IPS-18c (cell line): ENCODE measurements around the gene BTBD18.

Source experiments
- H3K4me3 ChIP-seq: 2 replicates; pipeline ENCODE4 v1.7.0; 2013; ENCODE audit warnings: low read depth, mild to moderate bottlenecking, low read length, moderate library complexity; ENCODE audit not compliant: insufficient read depth
- H3K9me3 ChIP-seq: one replicate; pipeline ENCODE4 v1.6.1; 2013; ENCODE audit warnings: mild to moderate bottlenecking, low read length, moderate library complexity; ENCODE audit not compliant: control insufficient read depth, insufficient read depth

The BTBD18 gene

GRCh38 chr11:57751676-57752253, at the start of gene BTBD18:
Gene BTBD18 (minus strand): TSS chr11:57751819. CDS start chr11:57751188, 631 bp downstream.
- H3K4me3 ChIP-seq = no peak within 1 kb of the TSS
- H3K9me3 ChIP-seq = peaks cover 2% of the 10 kb centered on the region

GRCh38 chr11:57801183-57801485, 49.5 kb upstream of the BTBD18 start:
- Histone ChIP-seq H3K4me3 (no peak overlapping the region), H3K9me3 (no peaks in the 10 kb centered on the region)

DNA sequence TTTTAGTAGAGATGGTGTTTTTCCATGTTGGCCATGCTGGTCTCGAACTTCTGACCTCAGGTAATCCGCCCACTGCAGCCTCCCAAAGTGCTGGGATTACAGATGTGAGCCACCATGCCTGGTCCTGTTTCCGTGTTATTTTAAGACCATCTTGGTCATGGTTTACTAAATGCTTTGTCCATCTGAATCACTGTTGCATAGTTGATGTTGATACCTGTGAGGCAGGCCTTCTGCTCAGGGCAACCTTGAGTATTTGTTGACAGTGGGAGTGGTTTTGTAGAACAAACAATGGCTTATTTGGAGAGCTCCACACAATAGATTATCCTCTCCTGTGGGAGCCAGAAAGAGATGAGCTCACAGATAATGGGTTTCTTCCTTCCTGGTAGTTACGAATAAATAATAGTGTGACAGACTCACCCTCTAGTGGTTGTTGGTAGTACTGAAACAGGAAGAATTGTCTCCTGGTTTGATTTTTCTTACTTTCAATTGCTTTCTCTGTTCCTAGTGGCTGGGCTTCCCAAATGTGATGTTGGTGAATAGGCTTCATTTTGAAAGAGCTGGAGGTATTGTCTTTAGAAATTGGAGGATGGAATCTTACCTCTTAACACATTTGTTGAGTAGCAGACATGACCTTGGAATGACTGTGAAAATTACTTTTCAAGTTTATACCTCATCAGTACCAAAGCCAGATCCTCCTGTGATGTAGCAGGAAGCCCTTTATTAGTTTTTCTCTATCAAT, 49.0 kb upstream of the BTBD18 start:
- Histone ChIP-seq H3K4me3 (no peak overlapping the region), H3K9me3 (no peaks in the 10 kb centered on the region)

DNA sequence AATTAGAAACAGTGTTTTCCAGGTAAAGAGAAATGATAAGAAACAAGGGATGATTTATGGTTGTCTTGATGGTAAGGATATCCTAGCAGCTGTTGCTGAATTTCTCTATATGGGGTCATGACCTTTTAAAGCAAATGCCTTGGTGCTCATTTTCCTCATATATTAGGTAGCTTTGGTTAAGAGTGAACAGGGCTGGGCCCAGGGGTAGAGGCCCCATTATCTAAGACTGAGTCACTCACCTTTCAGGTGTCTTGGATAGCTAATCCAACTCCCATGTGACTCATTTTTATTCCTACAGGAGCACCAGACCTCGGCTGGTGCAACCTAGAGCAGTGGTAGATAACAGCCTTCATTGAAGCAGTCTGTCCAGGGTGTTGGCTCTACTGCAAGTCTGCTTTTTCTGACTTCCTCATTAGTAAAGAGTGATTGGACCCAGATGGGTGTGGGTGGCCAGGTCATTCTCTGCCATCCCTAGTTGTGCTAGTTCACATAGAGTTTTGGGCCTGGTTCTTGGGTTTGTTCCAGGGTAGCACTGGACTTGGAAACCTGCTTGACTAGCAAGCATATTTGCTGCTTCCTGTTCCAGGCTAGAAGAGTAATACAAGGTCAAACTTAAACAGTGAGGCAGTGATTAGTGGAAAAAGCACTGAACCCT, 47.4 kb upstream of the BTBD18 start:
- Histone ChIP-seq H3K4me3 (no peak overlapping the region), H3K9me3 (peaks cover 2% of the 10 kb centered on the region)

DNA sequence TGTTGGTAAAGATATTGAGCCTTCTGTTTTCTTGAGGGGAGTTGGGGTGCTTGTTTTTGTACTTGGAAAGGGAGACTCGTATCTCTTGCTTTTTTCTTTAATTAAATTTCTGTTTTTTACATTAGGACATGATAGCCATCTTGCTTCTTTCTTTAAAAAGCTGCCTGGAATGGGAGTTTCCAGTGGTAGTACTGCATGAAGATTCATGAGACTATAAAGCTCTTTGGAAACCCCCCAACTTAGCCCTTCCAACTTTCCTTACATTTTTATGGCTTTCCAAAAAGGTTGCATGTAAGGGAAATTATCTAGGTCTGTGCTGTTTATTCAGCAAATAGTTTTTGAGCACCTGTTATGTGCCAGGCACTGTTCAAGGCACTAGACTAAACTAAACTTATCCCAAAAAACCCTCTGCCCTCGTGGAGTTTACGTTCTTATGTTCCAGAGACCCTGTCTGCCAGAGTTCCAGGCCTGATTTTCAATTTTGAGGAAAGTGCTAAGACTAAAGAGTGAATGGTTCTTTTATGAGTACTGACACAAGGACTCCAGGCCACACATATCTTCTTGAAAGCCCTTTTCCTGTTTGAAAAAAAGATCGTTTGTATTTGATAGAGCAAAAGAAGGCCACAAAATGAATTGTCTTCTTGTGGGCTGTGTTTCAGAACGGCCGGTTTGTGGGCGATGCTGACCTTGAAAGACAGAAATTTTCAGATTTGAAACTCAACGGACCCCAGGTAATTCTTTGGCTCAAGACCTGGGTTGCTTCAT, 41.9 kb upstream of the BTBD18 start:
- H3K4me3 ChIP-seq = no peak overlapping the region

GRCh38 chr11:57792870-57793269, 41.3 kb upstream of the BTBD18 start:
- Histone ChIP-seq H3K9me3 (peaks cover 2% of the 10 kb centered on the region), H3K4me3 (no peak overlapping the region)

More for the DNA sequence above, 41.9 kb upstream of the BTBD18 start:
- peaks cover 2% of the 10 kb centered on the region for H3K9me3 ChIP-seq

DNA sequence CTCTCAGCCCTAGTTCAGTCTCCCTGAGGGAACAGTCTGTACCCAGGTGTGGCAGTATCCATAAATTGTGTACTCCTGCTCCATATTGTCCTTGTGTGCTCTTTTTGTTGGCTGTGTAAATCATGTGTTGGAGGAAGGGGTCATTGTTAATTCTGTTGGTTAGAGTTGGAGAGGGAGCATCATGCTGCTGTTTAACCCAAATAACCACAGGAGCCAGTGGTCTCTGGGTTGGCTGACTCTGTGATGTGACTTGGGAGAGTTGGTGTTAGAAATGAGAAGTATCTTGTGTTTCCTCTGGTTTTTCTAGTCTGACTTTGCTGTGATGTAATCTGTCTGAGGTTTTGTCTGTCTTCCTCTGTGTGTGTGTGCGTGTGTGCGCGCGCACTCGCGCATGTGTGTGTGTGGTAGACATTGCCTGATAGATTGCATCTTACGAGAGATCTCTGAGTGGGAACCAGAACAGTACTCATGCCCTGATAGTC, 40.5 kb upstream of the BTBD18 start:
- H3K9me3 ChIP-seq = peaks cover 2% of the 10 kb centered on the region
- no peak overlapping the region for H3K4me3 ChIP-seq

DNA sequence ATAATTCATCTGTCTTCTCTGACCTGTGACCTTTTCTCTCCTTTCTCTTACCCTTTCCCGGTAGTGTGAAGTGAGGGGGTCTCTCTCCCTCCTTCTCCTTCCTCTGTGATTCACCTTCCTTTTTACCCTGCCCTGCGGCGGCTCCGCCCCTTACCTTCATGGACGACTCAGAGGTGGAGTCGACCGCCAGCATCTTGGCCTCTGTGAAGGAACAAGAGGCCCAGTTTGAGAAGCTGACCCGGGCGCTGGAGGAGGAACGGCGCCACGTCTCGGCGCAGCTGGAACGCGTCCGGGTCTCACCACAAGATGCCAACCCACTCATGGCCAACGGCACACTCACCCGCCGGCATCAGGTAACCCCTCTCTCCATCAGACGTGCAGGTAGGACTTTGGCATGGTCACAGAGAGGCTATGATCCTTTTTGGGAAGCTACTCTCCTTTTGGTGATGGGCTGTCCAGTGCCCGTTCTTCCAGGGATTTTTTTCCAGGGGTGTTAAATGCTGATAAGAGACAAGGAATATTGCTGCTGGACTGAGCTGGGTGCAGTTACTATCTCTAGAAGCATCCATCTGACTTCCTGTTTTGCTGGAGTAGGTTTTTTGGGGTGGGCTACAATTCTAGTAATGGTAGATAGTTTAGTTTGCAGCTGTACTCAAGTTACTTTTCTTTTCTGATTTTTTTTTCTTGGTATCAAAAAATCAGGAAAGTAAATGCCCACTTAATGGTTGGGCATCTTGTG, 39.9 kb upstream of the BTBD18 start:
- H3K9me3 ChIP-seq = peaks cover 2% of the 10 kb centered on the region
- no peak overlapping the region for H3K4me3 ChIP-seq

DNA sequence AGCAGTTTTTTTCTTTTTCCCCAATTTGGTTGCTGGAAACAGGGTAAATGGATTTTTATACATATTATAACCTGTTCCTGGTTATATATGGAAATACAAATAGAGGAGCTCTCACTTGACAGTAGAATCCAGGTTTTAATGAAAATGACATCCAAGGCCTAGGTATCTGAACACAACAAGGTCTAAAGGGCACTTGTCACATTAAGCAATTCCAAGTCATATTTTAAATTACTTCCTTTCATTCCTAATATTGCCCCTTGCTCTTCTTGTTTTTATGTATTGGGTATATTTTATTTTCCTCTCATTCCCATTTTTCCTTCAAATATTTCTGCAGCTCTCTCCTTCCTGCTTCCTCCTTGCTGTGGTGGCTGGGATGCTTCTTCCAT, 37.1 kb upstream of the BTBD18 start:
- Histone ChIP-seq H3K4me3 (no peak overlapping the region), H3K9me3 (no peaks in the 10 kb centered on the region)

GRCh38 chr11:57787920-57788702, 36.5 kb upstream of the BTBD18 start:
- H3K4me3 ChIP-seq = no peak overlapping the region
- no peaks in the 10 kb centered on the region for H3K9me3 ChIP-seq

DNA sequence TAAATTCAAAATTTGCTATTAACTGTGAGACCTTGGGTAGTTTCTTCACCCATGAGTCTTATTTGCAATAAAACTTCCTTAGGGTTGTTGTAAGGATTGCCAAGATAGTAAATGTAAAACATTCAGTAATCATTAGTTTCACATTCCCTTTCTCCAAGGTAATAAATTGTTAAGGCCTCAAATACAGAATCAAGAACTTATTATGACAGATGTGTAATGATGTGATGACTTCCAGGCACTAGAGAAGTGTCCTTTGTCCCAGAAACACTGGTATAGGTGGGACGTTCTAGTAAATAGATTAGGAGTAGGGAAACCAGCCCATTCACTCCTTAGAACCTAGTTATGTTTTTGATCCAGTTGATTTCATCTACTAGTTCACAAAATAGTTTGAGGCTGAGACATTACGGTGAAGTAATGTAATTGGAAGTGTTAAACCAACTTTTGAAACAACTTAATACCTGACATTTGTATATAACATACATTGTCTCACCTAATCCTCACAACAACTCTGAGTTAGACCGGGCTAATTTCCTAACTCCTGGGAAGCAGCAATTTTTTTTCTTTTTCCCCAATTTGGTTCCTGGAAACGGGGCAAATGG, 35.5 kb upstream of the BTBD18 start:
- H3K4me3 ChIP-seq = no peak overlapping the region
- H3K9me3 ChIP-seq = no peaks in the 10 kb centered on the region

DNA sequence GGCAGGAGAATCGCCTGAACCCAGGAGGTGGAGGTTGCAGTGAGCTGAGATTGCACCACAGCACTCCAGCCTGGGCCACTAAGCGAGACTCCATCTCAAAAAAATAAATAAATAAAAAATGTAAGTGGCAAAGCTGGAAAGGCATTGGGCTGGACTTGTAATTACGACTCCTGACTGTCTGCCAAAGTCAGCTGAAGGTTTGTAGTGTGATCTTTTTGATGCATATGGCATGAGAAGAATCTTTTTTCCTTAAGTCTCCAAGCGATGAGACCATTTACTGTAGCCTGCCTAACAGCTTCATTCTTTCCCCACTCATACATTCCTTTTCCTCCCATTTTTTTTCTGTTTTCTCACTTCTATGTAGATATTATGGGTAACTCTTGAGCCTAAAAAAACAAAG, 34.8 kb upstream of the BTBD18 start:
- Histone ChIP-seq H3K4me3 (no peak overlapping the region), H3K9me3 (no peaks in the 10 kb centered on the region)

- H3K4me3 ChIP-seq = no peak overlapping the region
Measured at GRCh38 chr11:57785072-57785471, 33.5 kb upstream of the BTBD18 start.

GRCh38 chr11:57781529-57781943, 29.9 kb upstream of the BTBD18 start:
- Histone ChIP-seq H3K4me3 (no peak overlapping the region), H3K9me3 (no peaks in the 10 kb centered on the region)

More at GRCh38 chr11:57785072-57785471, 33.5 kb upstream of the BTBD18 start:
- H3K9me3 ChIP-seq = no peaks in the 10 kb centered on the region

DNA sequence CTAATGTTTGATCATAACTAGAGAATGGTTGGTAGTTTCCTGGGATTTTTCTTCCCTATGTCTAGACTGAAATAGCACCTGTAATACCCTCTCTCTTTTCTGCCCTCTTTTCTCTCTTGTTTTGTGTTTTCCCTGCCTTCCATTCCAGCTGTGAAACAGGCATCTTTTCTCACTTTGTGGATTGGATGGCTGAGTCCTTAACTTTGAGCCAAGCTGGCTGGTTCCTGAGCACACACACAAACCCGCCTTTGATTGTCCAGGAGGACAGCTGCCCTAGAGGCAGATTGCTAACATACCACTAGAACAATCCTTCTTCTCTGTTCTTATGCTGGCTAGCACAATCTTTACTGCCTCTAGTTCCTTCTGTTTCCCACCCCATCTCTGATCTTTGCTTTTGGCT, 27.7 kb upstream of the BTBD18 start:
- Histone ChIP-seq H3K9me3 (no peaks in the 10 kb centered on the region), H3K4me3 (no peak overlapping the region)
